H1 (cell line): Measurements from ENCODE around the gene TMPRSS2.
"Not testable (repeated sequence)": the region's sequence is repeated elsewhere in the genome, so short reads cannot be mapped to it uniquely, and the experiment has no call there.

Source experiments
- EP300 ChIP-seq, 2 experiments: IDR thresholded peaks; 1 replicate in 1 of 2; 2 replicates in 1 of 2; pipeline ENCODE4 v1.6.1; 2011 to 2012; ENCODE audit warnings: low read depth in 2 of 2, low read length in 2 of 2, mild to moderate bottlenecking in 2 of 2, borderline replicate concordance in 1 of 2, inconsistent platforms in 1 of 2, moderate library complexity in 1 of 2
- GTF2F1 ChIP-seq: IDR thresholded peaks from 2 replicates; pipeline ENCODE4 v1.6.1; 2012; ENCODE audit warnings: low read depth, low read length, improper control_type of control experiment, borderline replicate concordance
- JUND ChIP-seq: IDR thresholded peaks from 2 replicates; pipeline ENCODE4 v1.6.1; 2011; ENCODE audit warnings: mild to moderate bottlenecking, improper control_type of control experiment, low read length
- KDM1A ChIP-seq: fragments of 200-600, 300-600 bp; sonication (generic); IDR thresholded peaks from 2 replicates; pipeline ENCODE4 v1.7.1; 2016; ENCODE audit warnings: mild to moderate bottlenecking, low read length, borderline replicate concordance
- KDM5A ChIP-seq: fragments of 200-600 bp; IDR thresholded peaks from 2 replicates; pipeline ENCODE4 v1.7.1; 2012; ENCODE audit warnings: mild to moderate bottlenecking, low read length, inconsistent platforms, mixed read lengths
- NANOG ChIP-seq: IDR thresholded peaks from 2 replicates; pipeline ENCODE4 v1.6.1; 2011; ENCODE audit warnings: low read length, low read depth, mild to moderate bottlenecking, inconsistent platforms; ENCODE audit not compliant: insufficient read depth, poor library complexity, severe bottlenecking
- POLR2A ChIP-seq, 2 experiments: IDR thresholded peaks; 1 replicate in 1 of 2; 2 replicates in 1 of 2; pipeline ENCODE4 v1.6.1; 2011; ENCODE audit warnings: low read depth in 2 of 2, low read length in 2 of 2, mild to moderate bottlenecking in 2 of 2; ENCODE audit errors: control extremely low read depth in 1 of 2
- POLR2AphosphoS5 ChIP-seq: IDR thresholded peaks from 2 replicates; pipeline ENCODE4 v1.6.1; 2011; ENCODE audit warnings: low read depth, low read length
- SP1 ChIP-seq: IDR thresholded peaks from 2 replicates; pipeline ENCODE4 v1.6.1; 2011; ENCODE audit warnings: low read depth, low read length
- SP2 ChIP-seq: IDR thresholded peaks from 2 replicates; pipeline ENCODE4 v1.6.1; 2012; ENCODE audit warnings: mild to moderate bottlenecking, low read length, inconsistent platforms
- TEAD4 ChIP-seq: IDR thresholded peaks from 2 replicates; pipeline ENCODE4 v1.6.1; 2012; ENCODE audit warnings: low read depth, low read length, inconsistent platforms, mixed read lengths
- ZNF274 ChIP-seq: IDR thresholded peaks from 2 replicates; pipeline ENCODE4 v1.7.0; 2012; ENCODE audit warnings: low read length, borderline replicate concordance; ENCODE audit errors: extremely low read depth
- TF ChIP-seq, protein P1 (sequence below), 3 experiments: IDR thresholded peaks; 1 replicate in 2 of 3; 2 replicates in 1 of 3; pipeline versions ENCODE4 v1.5.1 to v1.6.1; 2011; ENCODE audit warnings: low read length in 3 of 3, mild to moderate bottlenecking in 3 of 3, inconsistent platforms in 2 of 3, low read depth in 1 of 3, moderate library complexity in 1 of 3; ENCODE audit not compliant: insufficient read depth in 1 of 3; ENCODE audit errors: control extremely low read depth in 1 of 3
- TF ChIP-seq, protein P2 (sequence below): IDR thresholded peaks from 2 replicates; pipeline ENCODE4 v1.6.1; 2011; ENCODE audit warnings: low read depth, mild to moderate bottlenecking, low read length; ENCODE audit not compliant: insufficient read depth

GRCh38 chr21:41423305-41423636 is 84.7 kb downstream of the TMPRSS2 start:
- TF ChIP-seq EP300 (IDR thresholded peaks at IDR 0.05; ENCODE audit: borderline replicate concordance in 1 of 2, low read depth in 2 of 2, low read length in 2 of 2); SP1; NANOG; ZNF274; GTF2F1; KDM5A; SP2; TEAD4; POLR2A (IDR thresholded peaks at IDR 0.05; ENCODE audit: control extremely low read depth in 1 of 2, low read depth in 2 of 2, low read length in 2 of 2); JUND; KDM1A; POLR2AphosphoS5: not testable (repeated sequence)
- TF ChIP-seq, protein P1, sequence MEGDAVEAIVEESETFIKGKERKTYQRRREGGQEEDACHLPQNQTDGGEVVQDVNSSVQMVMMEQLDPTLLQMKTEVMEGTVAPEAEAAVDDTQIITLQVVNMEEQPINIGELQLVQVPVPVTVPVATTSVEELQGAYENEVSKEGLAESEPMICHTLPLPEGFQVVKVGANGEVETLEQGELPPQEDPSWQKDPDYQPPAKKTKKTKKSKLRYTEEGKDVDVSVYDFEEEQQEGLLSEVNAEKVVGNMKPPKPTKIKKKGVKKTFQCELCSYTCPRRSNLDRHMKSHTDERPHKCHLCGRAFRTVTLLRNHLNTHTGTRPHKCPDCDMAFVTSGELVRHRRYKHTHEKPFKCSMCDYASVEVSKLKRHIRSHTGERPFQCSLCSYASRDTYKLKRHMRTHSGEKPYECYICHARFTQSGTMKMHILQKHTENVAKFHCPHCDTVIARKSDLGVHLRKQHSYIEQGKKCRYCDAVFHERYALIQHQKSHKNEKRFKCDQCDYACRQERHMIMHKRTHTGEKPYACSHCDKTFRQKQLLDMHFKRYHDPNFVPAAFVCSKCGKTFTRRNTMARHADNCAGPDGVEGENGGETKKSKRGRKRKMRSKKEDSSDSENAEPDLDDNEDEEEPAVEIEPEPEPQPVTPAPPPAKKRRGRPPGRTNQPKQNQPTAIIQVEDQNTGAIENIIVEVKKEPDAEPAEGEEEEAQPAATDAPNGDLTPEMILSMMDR (IDR thresholded peaks at IDR 0.05; ENCODE audit: control extremely low read depth in 1 of 3, insufficient read depth in 1 of 3, low read depth in 1 of 3, low read length in 3 of 3) = not testable (repeated sequence)
- TF ChIP-seq, protein P2, sequence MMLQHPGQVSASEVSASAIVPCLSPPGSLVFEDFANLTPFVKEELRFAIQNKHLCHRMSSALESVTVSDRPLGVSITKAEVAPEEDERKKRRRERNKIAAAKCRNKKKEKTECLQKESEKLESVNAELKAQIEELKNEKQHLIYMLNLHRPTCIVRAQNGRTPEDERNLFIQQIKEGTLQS = not testable (repeated sequence)
